ENCODE data around the gene AQP12A.

DNA sequence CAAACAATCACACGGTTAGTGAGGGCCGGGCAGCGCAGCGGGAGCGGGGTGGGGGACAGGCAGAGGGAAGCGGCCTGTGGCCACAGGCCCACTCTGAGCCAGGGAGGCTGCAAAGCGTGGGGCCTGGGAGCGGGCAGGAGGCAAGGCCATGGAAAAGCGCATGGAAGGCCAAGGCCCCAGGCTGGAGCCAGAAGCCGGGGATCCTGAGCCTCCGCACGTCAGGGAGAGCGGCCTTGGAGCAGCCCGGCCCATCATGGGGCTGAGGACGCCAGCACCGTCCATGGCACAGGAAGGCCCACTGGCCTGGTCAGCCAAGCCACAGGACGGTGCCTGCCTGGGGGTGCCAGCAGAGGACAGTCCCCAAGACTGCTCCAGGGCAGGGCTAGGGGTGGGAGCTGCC lies 43.1 kb downstream of the AQP12A start:
- TF ChIP-seq, protein P1, sequence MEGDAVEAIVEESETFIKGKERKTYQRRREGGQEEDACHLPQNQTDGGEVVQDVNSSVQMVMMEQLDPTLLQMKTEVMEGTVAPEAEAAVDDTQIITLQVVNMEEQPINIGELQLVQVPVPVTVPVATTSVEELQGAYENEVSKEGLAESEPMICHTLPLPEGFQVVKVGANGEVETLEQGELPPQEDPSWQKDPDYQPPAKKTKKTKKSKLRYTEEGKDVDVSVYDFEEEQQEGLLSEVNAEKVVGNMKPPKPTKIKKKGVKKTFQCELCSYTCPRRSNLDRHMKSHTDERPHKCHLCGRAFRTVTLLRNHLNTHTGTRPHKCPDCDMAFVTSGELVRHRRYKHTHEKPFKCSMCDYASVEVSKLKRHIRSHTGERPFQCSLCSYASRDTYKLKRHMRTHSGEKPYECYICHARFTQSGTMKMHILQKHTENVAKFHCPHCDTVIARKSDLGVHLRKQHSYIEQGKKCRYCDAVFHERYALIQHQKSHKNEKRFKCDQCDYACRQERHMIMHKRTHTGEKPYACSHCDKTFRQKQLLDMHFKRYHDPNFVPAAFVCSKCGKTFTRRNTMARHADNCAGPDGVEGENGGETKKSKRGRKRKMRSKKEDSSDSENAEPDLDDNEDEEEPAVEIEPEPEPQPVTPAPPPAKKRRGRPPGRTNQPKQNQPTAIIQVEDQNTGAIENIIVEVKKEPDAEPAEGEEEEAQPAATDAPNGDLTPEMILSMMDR (conservative IDR thresholded peaks at IDR 0.05 in 1 of 2, IDR thresholded peaks at IDR 0.05 in 1 of 2; ENCODE audit: low read depth in 1 of 2, low read length in 2 of 2) = no peak
- TF ChIP-seq EZH2 (IDR thresholded peaks at IDR 0.05; ENCODE audit: low read length, missing control alignments) = no peak
